SKM-1 treated with dmso at 0.1 percent for 144 hours (cell line): ENCODE measurements around the gene PACS2.
"Not testable (repeated sequence)": the region's sequence is repeated elsewhere in the genome, so short reads cannot be mapped to it uniquely, and the experiment has no call there.

Experiments used
- DNase-seq: peaks from one replicate; lab custom pipeline; 2025; ENCODE audit not compliant: unreplicated experiment; lab: John Stamatoyannopoulos, UW

PACS2 gene

GRCh38 chr14:105330491-105330895 is 15.9 kb downstream of the PACS2 start:
- DNase-seq: no peak

- DNase-seq: no peak
Measured at GRCh38 chr14:105331575-105332349, 17.2 kb downstream of the PACS2 start.

GRCh38 chr14:105332350-105332874 is 17.9 kb downstream of the PACS2 start:
- no peak for DNase-seq

- no peak for DNase-seq
Measured at GRCh38 chr14:105333020-105333490, 18.5 kb downstream of the PACS2 start.

GRCh38 chr14:105333613-105334364 is 19.2 kb downstream of the PACS2 start:
- no peak for DNase-seq

GRCh38 chr14:105334383-105335230 is 20.1 kb downstream of the PACS2 start:
- DNase-seq: no peak

GRCh38 chr14:105335231-105335542 is 20.6 kb downstream of the PACS2 start:
- DNase-seq: not testable (repeated sequence)

GRCh38 chr14:105335735-105336476 is 21.4 kb downstream of the PACS2 start:
- no peak for DNase-seq

- no peak for DNase-seq
Measured at GRCh38 chr14:105336477-105337287, 22.1 kb downstream of the PACS2 start.

- no peak for DNase-seq
Measured at GRCh38 chr14:105337433-105337832, 22.9 kb downstream of the PACS2 start.

GRCh38 chr14:105337966-105338741 is 23.6 kb downstream of the PACS2 start:
- no peak for DNase-seq

- DNase-seq: no peak
Measured at GRCh38 chr14:105340821-105341733, 26.5 kb downstream of the PACS2 start.

GRCh38 chr14:105343194-105343593 is 28.6 kb downstream of the PACS2 start:
- no peak for DNase-seq

GRCh38 chr14:105346200-105346533 is 31.6 kb downstream of the PACS2 start:
- DNase-seq: no peak

GRCh38 chr14:105346876-105347586 is 32.5 kb downstream of the PACS2 start:
- no peak for DNase-seq

- no peak for DNase-seq
Measured at GRCh38 chr14:105347587-105347968, 33.0 kb downstream of the PACS2 start.

GRCh38 chr14:105348169-105348944 is 33.8 kb downstream of the PACS2 start:
- no peak for DNase-seq
